ENCODE measurements around the gene FNDC4. TPM values are rescaled to one million over a fixed set of nuclear protein-coding genes. Genes with fewer than 3 reads are reported as not detected.

FNDC4 gene
- total RNA-seq, 1 donor from 2014 or later = 6.2 TPM

GRCh38 chr2:27494284-27494943 lies 586 bp downstream of the FNDC4 start:
- DNase-seq (ENCODE audit: low read depth) = no peak

- DNase-seq (ENCODE audit: low read depth) = no peak
Measured at GRCh38 chr2:27493948-27494283, 1.1 kb downstream of the FNDC4 start.

GRCh38 chr2:27492557-27492956 lies 2.4 kb downstream of the FNDC4 start:
- no peak for DNase-seq (ENCODE audit: low read depth)

GRCh38 chr2:27489498-27490397 lies 5.3 kb downstream of the FNDC4 start, which contains the start of gene IFT172:
Gene IFT172 (minus strand): TSS chr2:27489743. CDS start chr2:27489653, 90 bp downstream.
- DNase-seq (ENCODE audit: low read depth) = peak; percentile 92

- DNase-seq (ENCODE audit: low read depth) = no peak
Measured at GRCh38 chr2:27489118-27489497, 5.9 kb downstream of the FNDC4 start.

GRCh38 chr2:27485496-27485895 lies 9.5 kb downstream of the FNDC4 start:
- no peak for DNase-seq (ENCODE audit: low read depth)

- DNase-seq (ENCODE audit: low read depth) = no peak
Measured at GRCh38 chr2:27471961-27472360, 23.0 kb downstream of the FNDC4 start.

GRCh38 chr2:27464443-27464842 lies 30.6 kb downstream of the FNDC4 start:
- no peak for DNase-seq (ENCODE audit: low read depth)

- no peak for DNase-seq (ENCODE audit: low read depth)
Measured at GRCh38 chr2:27461118-27461517, 33.9 kb downstream of the FNDC4 start.

GRCh38 chr2:27453968-27454367 lies 41.0 kb downstream of the FNDC4 start:
- no peak for DNase-seq (ENCODE audit: low read depth)

GRCh38 chr2:27451095-27451494 lies 43.9 kb downstream of the FNDC4 start:
- DNase-seq (ENCODE audit: low read depth) = no peak

- DNase-seq (ENCODE audit: low read depth) = no peak
Measured at GRCh38 chr2:27448381-27448780, 46.6 kb downstream of the FNDC4 start.

GRCh38 chr2:27446057-27446456 lies 48.9 kb downstream of the FNDC4 start:
- no peak for DNase-seq (ENCODE audit: low read depth)

GRCh38 chr2:27445615-27446014 lies 49.4 kb downstream of the FNDC4 start:
- DNase-seq (ENCODE audit: low read depth) = no peak

- no peak for DNase-seq (ENCODE audit: low read depth)
Measured at GRCh38 chr2:27445155-27445554, 49.8 kb downstream of the FNDC4 start.

- DNase-seq (ENCODE audit: low read depth) = peak; percentile 35
Measured at GRCh38 chr2:27442920-27443282, 52.1 kb downstream of the FNDC4 start.

- DNase-seq (ENCODE audit: low read depth) = no peak
Measured at GRCh38 chr2:27441958-27442919, 52.8 kb downstream of the FNDC4 start, which contains the start of gene KRTCAP3. Gene KRTCAP3 (plus strand): TSS chr2:27442381. CDS start chr2:27442413, 32 bp downstream.

Measured in myocyte (in vitro differentiated cells).